Osteoblast (primary cell): ENCODE data around the gene FRMPD2. TPM values are rescaled to one million over a fixed set of nuclear protein-coding genes. Genes with fewer than 3 reads are reported as not detected.

ENCODE experiments used
- DNase-seq: peaks from one replicate; pipeline ENCODE4 v3.0.0; 2011; ENCODE audit warnings: low spot score, mixed read lengths; ENCODE audit not compliant: insufficient read length; ENCODE audit errors: missing footprints
- H2AFZ ChIP-seq: 2 replicates; pipeline ENCODE4 v1.6.0; 2011; ENCODE audit warnings: mild to moderate bottlenecking, low read length
- H3K27ac ChIP-seq: 2 replicates; pipeline ENCODE4 v1.5.1; 2011; ENCODE audit warnings: mild to moderate bottlenecking, low read depth, low read length, moderate library complexity
- H3K27me3 ChIP-seq: 2 replicates; pipeline ENCODE4 v1.6.0; 2012; ENCODE audit warnings: mild to moderate bottlenecking, control low read depth, inconsistent platforms, low read length, moderate library complexity; ENCODE audit not compliant: insufficient read depth
- H3K36me3 ChIP-seq: 2 replicates; pipeline ENCODE4 v1.5.1; 2011; ENCODE audit warnings: mild to moderate bottlenecking, low read length, control low read depth, moderate library complexity; ENCODE audit not compliant: insufficient read depth
- H3K4me1 ChIP-seq: 2 replicates; pipeline ENCODE4 v1.5.1; 2011; ENCODE audit warnings: mild to moderate bottlenecking, low read length, control low read depth, moderate library complexity; ENCODE audit not compliant: insufficient read depth
- H3K4me2 ChIP-seq: 2 replicates; pipeline ENCODE4 v1.6.0; 2011; ENCODE audit warnings: mild to moderate bottlenecking, low read length; ENCODE audit not compliant: insufficient read depth
- H3K4me3 ChIP-seq: fragments of 200-600 bp; sonication (generic); 3 replicates; pipeline ENCODE4 v1.5.1; 2012; ENCODE audit warnings: mild to moderate bottlenecking, low read length, inconsistent platforms; ENCODE audit not compliant: insufficient read depth
- H3K79me2 ChIP-seq: 2 replicates; pipeline ENCODE4 v1.6.0; 2012; ENCODE audit warnings: mild to moderate bottlenecking, low read length, control low read depth, inconsistent platforms; ENCODE audit not compliant: insufficient read depth
- H3K9me3 ChIP-seq: 2 replicates; pipeline ENCODE4 v1.5.1; 2011; ENCODE audit warnings: low read depth, low read length, control low read depth
- H4K20me1 ChIP-seq: 2 replicates; pipeline ENCODE4 v1.6.0; 2012; ENCODE audit warnings: mild to moderate bottlenecking, low read length, control low read depth; ENCODE audit not compliant: insufficient read depth
- total RNA-seq: library from RNA; depleted of rRNA; stranded (reverse); fragments of >200 nt; gene quantifications from 2 replicates; pipeline ENCODE4 v1.2.3, GENCODE V29; 2012
- TF ChIP-seq, protein P1 (sequence below): IDR thresholded peaks from 2 replicates; pipeline ENCODE4 v1.5.1; 2011; ENCODE audit warnings: mild to moderate bottlenecking, low read depth, low read length, moderate library complexity; ENCODE audit errors: extremely low read depth

The FRMPD2 gene
- total RNA-seq, 1 donor, result not detected

DNA sequence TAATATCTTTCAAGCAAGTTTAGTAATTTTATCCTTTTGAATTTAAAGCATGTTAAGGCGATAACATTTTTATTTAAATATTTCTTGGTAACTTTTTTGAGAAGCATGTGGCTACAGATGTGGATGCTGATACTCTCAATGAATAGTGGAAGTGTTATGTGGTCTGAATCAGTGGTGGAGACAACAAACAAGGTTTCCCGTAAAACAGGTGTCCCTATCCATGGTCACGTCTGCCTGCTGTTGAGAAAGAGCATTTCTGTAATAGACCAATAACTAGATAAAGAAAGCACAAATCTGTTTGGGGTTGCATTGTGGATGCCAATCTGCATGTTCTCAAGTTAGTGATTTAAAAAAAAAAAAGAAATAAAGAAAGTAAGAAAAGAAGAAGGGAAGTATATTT is 18.1 kb upstream of the FRMPD2 start:
- H3K9me3 ChIP-seq, result no peaks in the 10 kb centered on the region
- H3K4me1 ChIP-seq, result no peaks in the 10 kb centered on the region
- no peaks in the 10 kb centered on the region for H3K36me3 ChIP-seq
- no peaks in the 10 kb centered on the region for H3K79me2 ChIP-seq
- no peak overlapping the region for H3K4me3 ChIP-seq
- TF ChIP-seq, protein P1, sequence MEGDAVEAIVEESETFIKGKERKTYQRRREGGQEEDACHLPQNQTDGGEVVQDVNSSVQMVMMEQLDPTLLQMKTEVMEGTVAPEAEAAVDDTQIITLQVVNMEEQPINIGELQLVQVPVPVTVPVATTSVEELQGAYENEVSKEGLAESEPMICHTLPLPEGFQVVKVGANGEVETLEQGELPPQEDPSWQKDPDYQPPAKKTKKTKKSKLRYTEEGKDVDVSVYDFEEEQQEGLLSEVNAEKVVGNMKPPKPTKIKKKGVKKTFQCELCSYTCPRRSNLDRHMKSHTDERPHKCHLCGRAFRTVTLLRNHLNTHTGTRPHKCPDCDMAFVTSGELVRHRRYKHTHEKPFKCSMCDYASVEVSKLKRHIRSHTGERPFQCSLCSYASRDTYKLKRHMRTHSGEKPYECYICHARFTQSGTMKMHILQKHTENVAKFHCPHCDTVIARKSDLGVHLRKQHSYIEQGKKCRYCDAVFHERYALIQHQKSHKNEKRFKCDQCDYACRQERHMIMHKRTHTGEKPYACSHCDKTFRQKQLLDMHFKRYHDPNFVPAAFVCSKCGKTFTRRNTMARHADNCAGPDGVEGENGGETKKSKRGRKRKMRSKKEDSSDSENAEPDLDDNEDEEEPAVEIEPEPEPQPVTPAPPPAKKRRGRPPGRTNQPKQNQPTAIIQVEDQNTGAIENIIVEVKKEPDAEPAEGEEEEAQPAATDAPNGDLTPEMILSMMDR, result no peak
- no peak overlapping the region for H3K27ac ChIP-seq
- H2AFZ ChIP-seq, result no peak overlapping the region
- DNase-seq, result no peak
- no peaks in the 10 kb centered on the region for H4K20me1 ChIP-seq
- peaks cover 30% of the 10 kb centered on the region for H3K27me3 ChIP-seq
- no peak overlapping the region for H3K4me2 ChIP-seq

DNA sequence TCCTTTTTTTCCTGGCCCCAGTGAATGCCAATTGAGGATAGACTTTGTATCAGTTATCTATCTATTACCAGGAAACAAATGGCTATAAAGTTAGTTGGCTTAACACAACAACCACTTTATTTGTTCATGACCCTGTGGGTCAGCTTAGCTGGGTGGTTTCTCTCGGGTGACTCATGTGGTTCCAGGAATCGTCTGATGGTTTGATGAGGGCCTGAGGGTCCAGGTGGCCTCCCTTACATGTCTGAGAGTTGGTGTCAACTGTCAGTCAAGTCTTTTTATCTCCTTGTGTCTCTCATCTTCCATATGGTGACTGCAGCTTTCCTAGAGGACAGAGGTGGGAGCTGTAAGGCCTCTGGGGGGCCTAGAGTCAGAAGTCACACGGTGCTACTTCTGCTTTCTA is 16.7 kb upstream of the FRMPD2 start:
- no peak for DNase-seq
- Histone ChIP-seq H3K4me3 (no peak overlapping the region), H3K27me3 (peaks cover 32% of the 10 kb centered on the region), H4K20me1 (no peaks in the 10 kb centered on the region), H3K4me2 (no peak overlapping the region), H3K4me1 (no peaks in the 10 kb centered on the region), H3K36me3 (no peaks in the 10 kb centered on the region), H3K27ac (no peak overlapping the region), H3K9me3 (no peaks in the 10 kb centered on the region), H3K79me2 (no peaks in the 10 kb centered on the region), H2AFZ (no peak overlapping the region)
- TF ChIP-seq, protein P1, result no peak

GRCh38 chr10:48290286-48290685 is 15.8 kb upstream of the FRMPD2 start:
- Histone ChIP-seq H3K27me3 (peaks cover 33% of the 10 kb centered on the region), H3K4me1 (no peaks in the 10 kb centered on the region), H3K9me3 (no peaks in the 10 kb centered on the region), H2AFZ (no peak overlapping the region), H3K4me2 (no peak overlapping the region), H3K79me2 (no peaks in the 10 kb centered on the region), H3K4me3 (no peak overlapping the region), H3K36me3 (no peaks in the 10 kb centered on the region), H4K20me1 (no peaks in the 10 kb centered on the region), H3K27ac (no peak overlapping the region)
- no peak for DNase-seq
- TF ChIP-seq, protein P1, result no peak

GRCh38 chr10:48289501-48290238 is 15.2 kb upstream of the FRMPD2 start:
- H3K27ac ChIP-seq, result no peak overlapping the region
- no peak overlapping the region for H3K4me3 ChIP-seq
- H3K79me2 ChIP-seq, result no peaks in the 10 kb centered on the region
- no peaks in the 10 kb centered on the region for H4K20me1 ChIP-seq
- no peak overlapping the region for H2AFZ ChIP-seq
- TF ChIP-seq, protein P1, result peak; percentile 82
- H3K27me3 ChIP-seq, result peaks cover 37% of the 10 kb centered on the region
- no peak for DNase-seq
- H3K4me1 ChIP-seq, result no peaks in the 10 kb centered on the region
- H3K36me3 ChIP-seq, result no peaks in the 10 kb centered on the region
- no peak overlapping the region for H3K4me2 ChIP-seq
- H3K9me3 ChIP-seq, result no peaks in the 10 kb centered on the region
